Measurements from ENCODE around the gene RAPGEF5. TPM values are rescaled to one million over a fixed set of nuclear protein-coding genes. Genes with fewer than 3 reads are reported as not detected.

The RAPGEF5 gene
- polyA plus RNA-seq, 1 of the 3 experiments (the other 2 are of a cell fraction) = 1.2 TPM

DNA sequence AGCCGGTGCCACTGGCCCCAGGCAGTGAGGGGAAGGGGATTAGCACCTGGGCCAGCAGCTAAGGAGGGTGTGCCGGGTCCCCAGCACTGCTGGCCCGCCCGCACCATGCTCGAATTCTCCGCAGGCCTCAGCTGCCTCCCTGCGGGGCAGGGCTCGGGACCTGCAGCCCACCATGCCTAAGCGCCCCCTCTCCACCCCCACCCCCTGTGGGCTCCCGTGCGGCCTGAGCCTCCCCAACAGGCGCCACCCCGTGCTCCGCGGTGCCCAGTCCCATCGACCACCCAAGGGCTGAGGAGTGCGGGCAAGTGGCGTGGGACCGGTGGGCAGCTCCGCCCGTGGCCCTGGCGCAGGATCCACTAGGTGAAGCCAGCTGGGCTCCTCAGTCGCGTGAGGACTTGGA lies 266.4 kb downstream of the RAPGEF5 start:
- no peak for DNase-seq
- ChIA-PET CTCF (interaction anchor here (2.9 to 11.7 kb wide), 4 partner anchors 7 to 410 kb away, joined by 9 to 104 read pairs (median 68); partner anchors contain the start of gene STEAP1B), POLR2A (no interaction called here)
- Histone ChIP-seq H3F3A (replicated peaks; ENCODE audit: insufficient read depth) (no peaks in the 10 kb centered on the region), H3K27me3 (ENCODE audit: insufficient read depth) (no peaks in the 10 kb centered on the region), H3K9me3 (no peaks in the 10 kb centered on the region), H4K20me1 (ENCODE audit: insufficient read depth) (no peaks in the 10 kb centered on the region), H2AFZ (ENCODE audit: low read depth) (no peak overlapping the region), H3K4me1 (ENCODE audit: control insufficient read depth in 1 of 2, insufficient read depth in 2 of 2, low read depth in 1 of 2, low read length in 1 of 2) (no peaks in the 10 kb centered on the region; a peak in 1 of 4 replicates), H3K4me2 (no peak overlapping the region), H3K9ac (no peak overlapping the region), H3K27ac (ENCODE audit: low read depth in 2 of 2, low read length in 1 of 2) (no peak overlapping the region), H3K36me3 (replicated peaks in 1 of 2; ENCODE audit: control insufficient read depth in 1 of 2, insufficient read depth in 2 of 2, low read length in 1 of 2) (no peaks in the 10 kb centered on the region), H3K4me3 (ENCODE audit: low read depth in 2 of 2, low read length in 1 of 2) (no peak overlapping the region), H3K9me2 (no peaks in the 10 kb centered on the region), H3K79me2 (ENCODE audit: insufficient read depth) (no peaks in the 10 kb centered on the region)
- TF ChIP-seq POLR2AphosphoS5 (IDR thresholded peaks at IDR 0.05; ENCODE audit: low read depth, low read length) (no peak), FOXM1 (IDR thresholded peaks at IDR 0.05; ENCODE audit: low read depth) (no peak), MXI1 (IDR thresholded peaks at IDR 0.05; ENCODE audit: low read depth, low read length) (no peak), CHD2 (IDR thresholded peaks at IDR 0.05; ENCODE audit: low read length, partially characterized antibody) (no peak), ZBTB33 (IDR thresholded peaks at IDR 0.05; ENCODE audit: borderline replicate concordance, low read depth) (no peak), TEAD4 (IDR thresholded peaks at IDR 0.05; ENCODE audit: borderline replicate concordance, insufficient read depth) (no peak), MEF2A (IDR thresholded peaks at IDR 0.05; ENCODE audit: borderline replicate concordance, low read depth) (no peak), YY1 (IDR thresholded peaks at IDR 0.05; ENCODE audit: low read depth) (no peak), GATA2 (CRISPR knock-in tag; IDR thresholded peaks at IDR 0.05) (no peak)
- TF ChIP-seq, protein P1, sequence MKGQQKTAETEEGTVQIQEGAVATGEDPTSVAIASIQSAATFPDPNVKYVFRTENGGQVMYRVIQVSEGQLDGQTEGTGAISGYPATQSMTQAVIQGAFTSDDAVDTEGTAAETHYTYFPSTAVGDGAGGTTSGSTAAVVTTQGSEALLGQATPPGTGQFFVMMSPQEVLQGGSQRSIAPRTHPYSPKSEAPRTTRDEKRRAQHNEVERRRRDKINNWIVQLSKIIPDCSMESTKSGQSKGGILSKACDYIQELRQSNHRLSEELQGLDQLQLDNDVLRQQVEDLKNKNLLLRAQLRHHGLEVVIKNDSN (IDR thresholded peaks at IDR 0.05; ENCODE audit: borderline replicate concordance, low read depth) = no peak
- TF ChIP-seq, protein P2, sequence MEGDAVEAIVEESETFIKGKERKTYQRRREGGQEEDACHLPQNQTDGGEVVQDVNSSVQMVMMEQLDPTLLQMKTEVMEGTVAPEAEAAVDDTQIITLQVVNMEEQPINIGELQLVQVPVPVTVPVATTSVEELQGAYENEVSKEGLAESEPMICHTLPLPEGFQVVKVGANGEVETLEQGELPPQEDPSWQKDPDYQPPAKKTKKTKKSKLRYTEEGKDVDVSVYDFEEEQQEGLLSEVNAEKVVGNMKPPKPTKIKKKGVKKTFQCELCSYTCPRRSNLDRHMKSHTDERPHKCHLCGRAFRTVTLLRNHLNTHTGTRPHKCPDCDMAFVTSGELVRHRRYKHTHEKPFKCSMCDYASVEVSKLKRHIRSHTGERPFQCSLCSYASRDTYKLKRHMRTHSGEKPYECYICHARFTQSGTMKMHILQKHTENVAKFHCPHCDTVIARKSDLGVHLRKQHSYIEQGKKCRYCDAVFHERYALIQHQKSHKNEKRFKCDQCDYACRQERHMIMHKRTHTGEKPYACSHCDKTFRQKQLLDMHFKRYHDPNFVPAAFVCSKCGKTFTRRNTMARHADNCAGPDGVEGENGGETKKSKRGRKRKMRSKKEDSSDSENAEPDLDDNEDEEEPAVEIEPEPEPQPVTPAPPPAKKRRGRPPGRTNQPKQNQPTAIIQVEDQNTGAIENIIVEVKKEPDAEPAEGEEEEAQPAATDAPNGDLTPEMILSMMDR (IDR thresholded peaks at IDR 0.05) = no peak
- 61% methylated on average over 4 of the region's 24 CpGs for WGBS (ENCODE audit: low lambda C conversion rate)

DNA sequence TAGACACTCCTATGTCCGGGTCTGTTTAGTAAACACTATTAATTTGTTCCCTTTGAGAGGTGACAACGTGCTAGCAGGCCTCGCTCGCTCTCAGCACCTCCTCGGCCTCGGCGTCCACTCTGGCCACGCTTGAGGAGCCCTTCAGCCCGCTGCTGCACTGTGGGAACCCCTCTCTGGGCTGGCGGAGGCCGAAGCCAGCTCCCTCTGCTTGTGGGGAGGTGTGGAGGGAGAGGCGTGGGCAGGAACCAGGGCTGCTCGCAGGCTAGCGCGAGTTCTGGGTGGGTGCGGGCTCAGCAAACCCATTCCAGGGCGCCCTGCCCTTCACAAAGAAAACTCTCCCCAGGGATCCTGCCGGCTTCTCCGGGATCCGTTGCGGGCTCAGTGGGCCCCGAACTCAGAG lies 266.8 kb downstream of the RAPGEF5 start:
- WGBS (ENCODE audit: low lambda C conversion rate) = 46% methylated on average over 19 of the region's 22 CpGs
- H3K27me3 ChIP-seq (ENCODE audit: insufficient read depth) = no peaks in the 10 kb centered on the region
- no peak for TF ChIP-seq EZH2phosphoT487 (IDR thresholded peaks at IDR 0.05; ENCODE audit: borderline replicate concordance, low read depth)
- TF ChIP-seq, protein P3, sequence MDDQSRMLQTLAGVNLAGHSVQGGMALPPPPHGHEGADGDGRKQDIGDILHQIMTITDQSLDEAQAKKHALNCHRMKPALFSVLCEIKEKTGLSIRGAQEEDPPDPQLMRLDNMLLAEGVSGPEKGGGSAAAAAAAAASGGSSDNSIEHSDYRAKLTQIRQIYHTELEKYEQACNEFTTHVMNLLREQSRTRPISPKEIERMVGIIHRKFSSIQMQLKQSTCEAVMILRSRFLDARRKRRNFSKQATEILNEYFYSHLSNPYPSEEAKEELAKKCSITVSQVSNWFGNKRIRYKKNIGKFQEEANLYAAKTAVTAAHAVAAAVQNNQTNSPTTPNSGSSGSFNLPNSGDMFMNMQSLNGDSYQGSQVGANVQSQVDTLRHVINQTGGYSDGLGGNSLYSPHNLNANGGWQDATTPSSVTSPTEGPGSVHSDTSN (IDR thresholded peaks at IDR 0.05) = no peak
- no peak for TF ChIP-seq GATA2 (CRISPR knock-in tag; IDR thresholded peaks at IDR 0.05)
- TF ChIP-seq MXI1 (IDR thresholded peaks at IDR 0.05; ENCODE audit: low read depth, low read length) = no peak
- no peak for TF ChIP-seq NRF1 (IDR thresholded peaks at IDR 0.05; ENCODE audit: low read depth, low read length)
- no peak for TF ChIP-seq TCF12 (IDR thresholded peaks at IDR 0.05)
- no peak for TF ChIP-seq NFIC (IDR thresholded peaks at IDR 0.05; ENCODE audit: borderline replicate concordance)
- TF ChIP-seq FOSL2 (IDR thresholded peaks at IDR 0.05; ENCODE audit: borderline replicate concordance, low read depth) = no peak
- no peak for TF ChIP-seq CHD2 (IDR thresholded peaks at IDR 0.05; ENCODE audit: low read length, partially characterized antibody)
- no peaks in the 10 kb centered on the region; a peak in 1 of 4 replicates for H3K4me1 ChIP-seq (ENCODE audit: control insufficient read depth in 1 of 2, insufficient read depth in 2 of 2, low read depth in 1 of 2, low read length in 1 of 2)
- DNase-seq = no peak
- no peaks in the 10 kb centered on the region for H4K20me1 ChIP-seq (ENCODE audit: insufficient read depth)
- ChIA-PET POLR2A (no interaction called here), CTCF (interaction anchor here (1.8 to 11.7 kb wide), 3 partner anchors 13 to 410 kb away, joined by 7 to 90 read pairs (median 9); partner anchors contain the start of gene STEAP1B)
- no peak overlapping the region for H3K4me2 ChIP-seq
- no peaks in the 10 kb centered on the region for H3K9me2 ChIP-seq
- H3K79me2 ChIP-seq (ENCODE audit: insufficient read depth) = no peaks in the 10 kb centered on the region
- no peaks in the 10 kb centered on the region for H3K9me3 ChIP-seq
- no peak overlapping the region for H3K4me3 ChIP-seq (ENCODE audit: low read depth in 2 of 2, low read length in 1 of 2)
- no peaks in the 10 kb centered on the region for H3F3A ChIP-seq (replicated peaks; ENCODE audit: insufficient read depth)
- H3K27ac ChIP-seq (ENCODE audit: low read depth in 2 of 2, low read length in 1 of 2) = no peak overlapping the region
- H2AFZ ChIP-seq (ENCODE audit: low read depth) = no peak overlapping the region
- H3K36me3 ChIP-seq (replicated peaks in 1 of 2; ENCODE audit: control insufficient read depth in 1 of 2, insufficient read depth in 2 of 2, low read length in 1 of 2) = no peaks in the 10 kb centered on the region
- H3K9ac ChIP-seq = no peak overlapping the region
